Measurements from ENCODE around the gene RIMBP2. TPM values are rescaled to one million over a fixed set of nuclear protein-coding genes. Genes with fewer than 3 reads are reported as not detected.

The RIMBP2 gene
- polyA plus RNA-seq, 1 of the 3 experiments (the other 2 are of a cell fraction): 0.90 TPM

DNA sequence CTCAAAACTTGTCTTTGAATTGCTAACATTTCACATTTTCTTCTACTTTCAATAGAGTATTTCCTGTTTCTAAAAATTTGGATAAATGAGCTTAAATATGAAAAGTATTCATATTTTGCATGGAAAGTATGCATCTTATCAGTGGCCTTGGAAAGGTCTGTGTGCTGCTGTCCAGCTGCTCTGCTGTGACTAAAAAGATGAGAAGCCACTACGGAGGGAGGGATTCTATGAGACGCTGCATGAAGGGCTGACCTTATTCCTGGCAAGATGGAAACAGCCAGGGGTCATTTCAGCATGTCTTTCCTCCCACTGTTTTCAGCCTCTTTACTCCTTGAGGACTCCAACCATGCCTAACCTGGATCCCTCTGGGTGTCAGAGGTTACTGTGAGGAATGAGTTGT, 365.4 kb downstream of the RIMBP2 start:
- Histone ChIP-seq H3K4me2 (no peak overlapping the region), H3K9ac (no peak overlapping the region), H4K20me1 (ENCODE audit: insufficient read depth) (no peaks in the 10 kb centered on the region), H3K4me1 (ENCODE audit: control insufficient read depth in 1 of 2, insufficient read depth in 2 of 2, low read depth in 1 of 2, low read length in 1 of 2) (peaks cover 0 to 6% of the 10 kb centered on the region in 2 experiments; a peak in 1 of 4 replicates), H2AFZ (ENCODE audit: low read depth) (no peak overlapping the region), H3K4me3 (ENCODE audit: low read depth in 2 of 2, low read length in 1 of 2) (no peak overlapping the region), H3K36me3 (replicated peaks in 1 of 2; ENCODE audit: control insufficient read depth in 1 of 2, insufficient read depth in 2 of 2, low read length in 1 of 2) (no peaks in the 10 kb centered on the region), H3K79me2 (ENCODE audit: insufficient read depth) (no peaks in the 10 kb centered on the region), H3K27ac (ENCODE audit: low read depth in 2 of 2, low read length in 1 of 2) (no peak overlapping the region), H3K27me3 (ENCODE audit: insufficient read depth) (no peaks in the 10 kb centered on the region), H3K9me3 (no peaks in the 10 kb centered on the region), H3F3A (replicated peaks; ENCODE audit: insufficient read depth) (no peaks in the 10 kb centered on the region), H3K9me2 (no peaks in the 10 kb centered on the region)
- DNase-seq: no peak
- WGBS (ENCODE audit: low lambda C conversion rate): 18% methylated on average over 2 of the region's 2 CpGs
- TF ChIP-seq, protein P1, sequence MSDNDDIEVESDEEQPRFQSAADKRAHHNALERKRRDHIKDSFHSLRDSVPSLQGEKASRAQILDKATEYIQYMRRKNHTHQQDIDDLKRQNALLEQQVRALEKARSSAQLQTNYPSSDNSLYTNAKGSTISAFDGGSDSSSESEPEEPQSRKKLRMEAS (IDR thresholded peaks at IDR 0.05; ENCODE audit: low read depth): no peak
- TF ChIP-seq, protein P2, sequence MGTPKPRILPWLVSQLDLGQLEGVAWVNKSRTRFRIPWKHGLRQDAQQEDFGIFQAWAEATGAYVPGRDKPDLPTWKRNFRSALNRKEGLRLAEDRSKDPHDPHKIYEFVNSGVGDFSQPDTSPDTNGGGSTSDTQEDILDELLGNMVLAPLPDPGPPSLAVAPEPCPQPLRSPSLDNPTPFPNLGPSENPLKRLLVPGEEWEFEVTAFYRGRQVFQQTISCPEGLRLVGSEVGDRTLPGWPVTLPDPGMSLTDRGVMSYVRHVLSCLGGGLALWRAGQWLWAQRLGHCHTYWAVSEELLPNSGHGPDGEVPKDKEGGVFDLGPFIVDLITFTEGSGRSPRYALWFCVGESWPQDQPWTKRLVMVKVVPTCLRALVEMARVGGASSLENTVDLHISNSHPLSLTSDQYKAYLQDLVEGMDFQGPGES (IDR thresholded peaks at IDR 0.05; ENCODE audit: low read depth, low read length): no peak
- TF ChIP-seq TEAD4 (IDR thresholded peaks at IDR 0.05; ENCODE audit: borderline replicate concordance, insufficient read depth) (no peak), RCOR1 (IDR thresholded peaks at IDR 0.05; ENCODE audit: low read length) (no peak)
- TF ChIP-seq, protein P3, sequence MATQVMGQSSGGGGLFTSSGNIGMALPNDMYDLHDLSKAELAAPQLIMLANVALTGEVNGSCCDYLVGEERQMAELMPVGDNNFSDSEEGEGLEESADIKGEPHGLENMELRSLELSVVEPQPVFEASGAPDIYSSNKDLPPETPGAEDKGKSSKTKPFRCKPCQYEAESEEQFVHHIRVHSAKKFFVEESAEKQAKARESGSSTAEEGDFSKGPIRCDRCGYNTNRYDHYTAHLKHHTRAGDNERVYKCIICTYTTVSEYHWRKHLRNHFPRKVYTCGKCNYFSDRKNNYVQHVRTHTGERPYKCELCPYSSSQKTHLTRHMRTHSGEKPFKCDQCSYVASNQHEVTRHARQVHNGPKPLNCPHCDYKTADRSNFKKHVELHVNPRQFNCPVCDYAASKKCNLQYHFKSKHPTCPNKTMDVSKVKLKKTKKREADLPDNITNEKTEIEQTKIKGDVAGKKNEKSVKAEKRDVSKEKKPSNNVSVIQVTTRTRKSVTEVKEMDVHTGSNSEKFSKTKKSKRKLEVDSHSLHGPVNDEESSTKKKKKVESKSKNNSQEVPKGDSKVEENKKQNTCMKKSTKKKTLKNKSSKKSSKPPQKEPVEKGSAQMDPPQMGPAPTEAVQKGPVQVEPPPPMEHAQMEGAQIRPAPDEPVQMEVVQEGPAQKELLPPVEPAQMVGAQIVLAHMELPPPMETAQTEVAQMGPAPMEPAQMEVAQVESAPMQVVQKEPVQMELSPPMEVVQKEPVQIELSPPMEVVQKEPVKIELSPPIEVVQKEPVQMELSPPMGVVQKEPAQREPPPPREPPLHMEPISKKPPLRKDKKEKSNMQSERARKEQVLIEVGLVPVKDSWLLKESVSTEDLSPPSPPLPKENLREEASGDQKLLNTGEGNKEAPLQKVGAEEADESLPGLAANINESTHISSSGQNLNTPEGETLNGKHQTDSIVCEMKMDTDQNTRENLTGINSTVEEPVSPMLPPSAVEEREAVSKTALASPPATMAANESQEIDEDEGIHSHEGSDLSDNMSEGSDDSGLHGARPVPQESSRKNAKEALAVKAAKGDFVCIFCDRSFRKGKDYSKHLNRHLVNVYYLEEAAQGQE (IDR thresholded peaks at IDR 0.05; ENCODE audit: low read depth, low read length): no peak
- CTCF ChIA-PET: interaction anchor here (1.4 to 2.0 kb wide), 3 partner anchors 11 to 337 kb away, joined by 4 to 7 read pairs (median 4); no protein-coding TSS in a partner anchor
- POLR2A ChIA-PET: no interaction called here

DNA sequence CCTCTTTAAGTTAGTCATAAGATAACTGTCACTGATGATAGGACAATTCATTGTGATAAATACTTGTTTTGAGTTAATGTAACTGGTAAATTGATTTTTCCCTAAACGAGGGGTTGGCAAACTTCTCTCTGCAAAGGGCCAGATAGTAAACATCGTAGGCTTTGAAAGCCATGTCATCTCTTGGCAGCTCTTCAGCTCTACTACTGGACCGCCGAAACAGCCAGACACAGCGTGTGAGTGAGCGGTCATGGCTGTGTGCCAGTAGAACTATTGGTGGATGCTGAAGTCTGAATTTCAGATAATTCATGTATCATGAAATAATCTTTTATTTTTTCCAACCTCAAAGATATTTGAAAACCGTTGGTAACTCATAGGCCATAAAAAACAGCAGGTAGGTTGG, 368.5 kb downstream of the RIMBP2 start:
- Histone ChIP-seq H3K4me2 (no peak overlapping the region), H3K79me2 (ENCODE audit: insufficient read depth) (no peaks in the 10 kb centered on the region), H2AFZ (ENCODE audit: low read depth) (no peak overlapping the region), H3K9me2 (no peaks in the 10 kb centered on the region), H3K9ac (no peak overlapping the region), H4K20me1 (ENCODE audit: insufficient read depth) (no peaks in the 10 kb centered on the region), H3K27me3 (ENCODE audit: insufficient read depth) (no peaks in the 10 kb centered on the region), H3K27ac (ENCODE audit: low read depth in 2 of 2, low read length in 1 of 2) (no peak overlapping the region), H3K4me3 (ENCODE audit: low read depth in 2 of 2, low read length in 1 of 2) (no peak overlapping the region), H3K36me3 (replicated peaks in 1 of 2; ENCODE audit: control insufficient read depth in 1 of 2, insufficient read depth in 2 of 2, low read length in 1 of 2) (no peaks in the 10 kb centered on the region), H3K9me3 (no peaks in the 10 kb centered on the region), H3F3A (replicated peaks; ENCODE audit: insufficient read depth) (no peaks in the 10 kb centered on the region), H3K4me1 (ENCODE audit: control insufficient read depth in 1 of 2, insufficient read depth in 2 of 2, low read depth in 1 of 2, low read length in 1 of 2) (peaks cover 0 to 6% of the 10 kb centered on the region in 2 experiments; a peak in 1 of 4 replicates)
- CTCF ChIA-PET: no interaction called here
- 34% methylated on average over 7 of the region's 7 CpGs for WGBS (ENCODE audit: low lambda C conversion rate)
- DNase-seq: no peak
- POLR2A ChIA-PET: no interaction called here
- TF ChIP-seq RCOR1 (IDR thresholded peaks at IDR 0.05; ENCODE audit: low read length): no peak
- no peak for TF ChIP-seq CHD2 (IDR thresholded peaks at IDR 0.05; ENCODE audit: low read length, partially characterized antibody)
- TF ChIP-seq JUND (IDR thresholded peaks at IDR 0.05): no peak
- no peak for TF ChIP-seq YY1 (IDR thresholded peaks at IDR 0.05; ENCODE audit: low read depth)
- no peak for TF ChIP-seq ZBTB33 (IDR thresholded peaks at IDR 0.05; ENCODE audit: borderline replicate concordance, low read depth)
- TF ChIP-seq, protein P1 (IDR thresholded peaks at IDR 0.05; ENCODE audit: low read depth): no peak
- TF ChIP-seq RAD21 (IDR thresholded peaks at IDR 0.05; ENCODE audit: low read length): no peak
- no peak for TF ChIP-seq TCF12 (IDR thresholded peaks at IDR 0.05)
- TF ChIP-seq RXRA (IDR thresholded peaks at IDR 0.05; ENCODE audit: borderline replicate concordance, low read depth): no peak
- no peak for TF ChIP-seq GABPA (IDR thresholded peaks at IDR 0.05; ENCODE audit: low read depth)

Data from SK-N-SH (cell line).